Liver (tissue), 9 donors: ENCODE results near the gene RYR1. TPM values are rescaled to one million over a fixed set of nuclear protein-coding genes. Genes with fewer than 3 reads are reported as not detected.

Source experiments
- DNase-seq: peaks from one replicate; pipeline ENCODE4 v3.0.0-alpha.2; 2017; ENCODE audit warnings: low spot score
- H3K27ac ChIP-seq, 2 donors: one replicate each; pipeline ENCODE4 v1.7.0; 2013; ENCODE audit warnings: inconsistent platforms in 2 of 2, low read length in 2 of 2, control low read depth in 1 of 2, low read depth in 1 of 2, mild to moderate bottlenecking in 1 of 2
- H3K27me3 ChIP-seq, 4 donors: one replicate each; pipeline versions ENCODE4 v1.6.1 to v1.7.0; 2013; ENCODE audit warnings: low read length in 3 of 4, inconsistent platforms in 1 of 4, mild to moderate bottlenecking in 1 of 4, moderate library complexity in 1 of 4; ENCODE audit not compliant: control insufficient read depth in 4 of 4, insufficient read depth in 4 of 4
- H3K36me3 ChIP-seq, 4 donors: one replicate each; pipeline versions ENCODE4 v1.6.1 to v1.7.0; 2013; ENCODE audit warnings: low read length in 3 of 4, mild to moderate bottlenecking in 3 of 4, low read depth in 1 of 4, moderate library complexity in 1 of 4; ENCODE audit not compliant: control insufficient read depth in 4 of 4, insufficient read depth in 3 of 4
- H3K4me1 ChIP-seq, 4 donors: one replicate each; pipeline versions ENCODE4 v1.6.1 to v1.7.0; 2013; ENCODE audit warnings: low read length in 3 of 4, mild to moderate bottlenecking in 3 of 4, moderate library complexity in 1 of 4; ENCODE audit not compliant: control insufficient read depth in 4 of 4, insufficient read depth in 4 of 4
- H3K4me3 ChIP-seq, 3 donors: one replicate each; pipeline versions ENCODE4 v1.6.1 to v1.7.0; 2013; ENCODE audit warnings: low read length in 3 of 3, control low read depth in 1 of 3, low read depth in 1 of 3, mild to moderate bottlenecking in 1 of 3
- H3K9ac ChIP-seq, 2 donors: one replicate each; pipeline ENCODE4 v1.7.0; 2013; ENCODE audit warnings: low read length in 2 of 2, mild to moderate bottlenecking in 2 of 2, moderate library complexity in 2 of 2, control low read depth in 1 of 2, low read depth in 1 of 2
- H3K9me3 ChIP-seq, 4 donors: one replicate each; pipeline versions ENCODE4 v1.6.1 to v1.7.0; 2013; ENCODE audit warnings: low read length in 3 of 4; ENCODE audit not compliant: control insufficient read depth in 4 of 4
- EGR1 ChIP-seq, 2 donors: IDR thresholded peaks; 2 replicates each; pipeline ENCODE4 v1.6.1; 2016 to 2018; ENCODE audit warnings: antibody characterized with exemption in 2 of 2, low read depth in 2 of 2
- FOXA1 ChIP-seq: IDR thresholded peaks from 2 replicates; pipeline ENCODE4 v1.6.1; 2016; ENCODE audit warnings: antibody characterized with exemption
- FOXA2 ChIP-seq: IDR thresholded peaks from 2 replicates; pipeline ENCODE4 v1.6.1; 2016; ENCODE audit warnings: antibody characterized with exemption
- GABPA ChIP-seq, 2 donors: IDR thresholded peaks in 1 of 2; conservative IDR thresholded peaks in 1 of 2; 2 replicates each; pipeline ENCODE4 v1.6.1; 2016; ENCODE audit warnings: antibody characterized with exemption in 2 of 2, mild to moderate bottlenecking in 1 of 2, moderate library complexity in 1 of 2
- HNF4A ChIP-seq, 2 donors: conservative IDR thresholded peaks; 2 replicates each; pipeline ENCODE4 v1.6.1; 2016; ENCODE audit warnings: antibody characterized with exemption in 2 of 2, mild to moderate bottlenecking in 2 of 2
- JUND ChIP-seq, 2 donors: IDR thresholded peaks; 2 replicates each; pipeline ENCODE4 v1.6.1; 2016; ENCODE audit warnings: antibody characterized with exemption in 2 of 2
- NR2F2 ChIP-seq: IDR thresholded peaks from 2 replicates; pipeline ENCODE4 v1.6.1; 2016; ENCODE audit warnings: antibody characterized with exemption
- RAD21 ChIP-seq, 2 donors: IDR thresholded peaks; 2 replicates each; pipeline ENCODE4 v1.6.1; 2016; ENCODE audit warnings: antibody characterized with exemption in 2 of 2, mild to moderate bottlenecking in 2 of 2
- RXRA ChIP-seq, 2 donors: IDR thresholded peaks; 2 replicates each; pipeline ENCODE4 v1.6.1; 2017 to 2018; ENCODE audit warnings: antibody characterized with exemption in 2 of 2, mild to moderate bottlenecking in 1 of 2
- SP1 ChIP-seq: IDR thresholded peaks from 2 replicates; pipeline ENCODE4 v1.6.1; 2018; ENCODE audit warnings: antibody characterized with exemption, mild to moderate bottlenecking
- TAF1 ChIP-seq: conservative IDR thresholded peaks from 2 replicates; pipeline ENCODE4 v1.6.1; 2016; ENCODE audit warnings: antibody characterized with exemption, mild to moderate bottlenecking
- YY1 ChIP-seq: IDR thresholded peaks from 2 replicates; pipeline ENCODE4 v1.6.1; 2016; ENCODE audit warnings: antibody characterized with exemption, mild to moderate bottlenecking
- WGBS: extraction: QIAGEN DNeasy Blood & Tissue Kit; methylation state at CpG from one replicate; pipeline ENCODE4 v1.1.7; 2013; 5-methylcytosine and 5-hydroxymethylcytosine counted together
- polyA plus RNA-seq, 2 donors: library from polyadenylated mRNA; stranded (reverse) in 1 of 2; unstranded in 1 of 2; fragments of 200-250 nt in 1 of 2; fragments of >200 nt in 1 of 2; fragmentation: Nextera tagmentation in 1 of 2; extraction: Ambion mirVana in 1 of 2; gene quantifications; one replicate each; pipeline versions ENCODE4 v1.2.1 to v1.2.3, GENCODE V29; 2013 to 2015
- total RNA-seq, 2 donors: library from RNA; depleted of rRNA; stranded (reverse); fragments of >200 nt; gene quantifications; one replicate each; pipeline ENCODE4 v1.2.3, GENCODE V29; 2014
- TF ChIP-seq, protein P1 (sequence below): fragments of 150-350 bp; IDR thresholded peaks from 2 replicates; pipeline ENCODE4 v1.5.1; 2017; ENCODE audit warnings: improper control_type of control experiment, low read depth, low read length; ENCODE audit not compliant: missing input control
- TF ChIP-seq, protein P2 (sequence below): IDR thresholded peaks from 2 replicates; pipeline ENCODE4 v1.6.1; 2016; ENCODE audit warnings: antibody characterized with exemption
- TF ChIP-seq, protein P3 (sequence below): IDR thresholded peaks from 2 replicates; pipeline ENCODE4 v1.6.1; 2016; ENCODE audit warnings: antibody characterized with exemption, mild to moderate bottlenecking
- TF ChIP-seq, protein P4 (sequence below): IDR thresholded peaks from 2 replicates; pipeline ENCODE4 v1.6.1; 2016; ENCODE audit warnings: antibody characterized with exemption
- TF ChIP-seq, protein P5 (sequence below): IDR thresholded peaks from 2 replicates; pipeline ENCODE4 v1.6.1; 2016; ENCODE audit warnings: antibody characterized with exemption
- donor health status: healthy.
- donor health status: healthy.
- donor health status: healthy.
- donor health status: healthy.
- donor health status: healthy.

The RYR1 gene
- total and polyA plus RNA-seq, 4 donors, result 0.01 to 0.70 (median 0.29) TPM

DNA sequence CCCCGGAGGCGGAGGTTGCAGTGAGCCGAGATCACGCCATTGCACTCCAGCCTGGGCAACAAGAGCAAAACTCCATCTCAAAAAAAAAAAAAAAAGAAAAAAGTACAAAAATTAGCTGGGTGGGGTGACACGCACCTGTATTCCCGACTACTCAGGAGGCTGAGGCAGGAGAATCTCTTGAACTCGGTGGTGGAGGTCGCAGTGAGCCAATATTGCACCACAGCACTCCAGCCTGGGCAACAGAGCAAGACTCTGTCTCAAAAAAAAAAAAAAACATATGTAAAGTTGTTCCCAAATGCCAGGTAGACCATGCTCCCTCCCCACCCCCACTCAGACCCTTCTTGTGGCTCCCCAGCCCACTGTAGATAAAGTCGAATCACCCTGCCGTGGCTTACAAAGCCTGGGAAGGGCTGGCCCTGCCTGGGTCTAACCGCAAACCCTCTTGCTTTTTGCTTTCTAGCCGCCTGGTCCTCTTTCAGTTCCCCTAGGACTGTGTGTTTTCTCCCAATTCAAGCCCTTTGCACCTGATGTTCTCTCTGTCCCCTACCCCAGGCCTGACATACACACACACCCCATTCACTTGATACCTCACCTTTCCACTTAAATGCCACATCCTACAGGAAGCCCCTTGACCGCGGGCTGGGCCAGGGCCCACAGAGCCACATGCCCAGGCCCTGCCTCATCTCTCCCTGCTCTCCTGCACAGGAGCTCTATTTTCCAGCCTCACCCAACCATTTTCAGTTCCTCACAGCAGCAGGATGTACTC lies 149.9 kb downstream of the RYR1 start:
- 85% methylated on average over 14 of the region's 14 CpGs for WGBS
- DNase-seq, result no peak
- H3K27me3 ChIP-seq, result no peaks in the 10 kb centered on the region
- H3K36me3 ChIP-seq, result no peaks in the 10 kb centered on the region
- no peaks in the 10 kb centered on the region for H3K9me3 ChIP-seq
- H3K9ac ChIP-seq, result no peak overlapping the region
- no peak for TF ChIP-seq FOXA2
- TF ChIP-seq, protein P1, sequence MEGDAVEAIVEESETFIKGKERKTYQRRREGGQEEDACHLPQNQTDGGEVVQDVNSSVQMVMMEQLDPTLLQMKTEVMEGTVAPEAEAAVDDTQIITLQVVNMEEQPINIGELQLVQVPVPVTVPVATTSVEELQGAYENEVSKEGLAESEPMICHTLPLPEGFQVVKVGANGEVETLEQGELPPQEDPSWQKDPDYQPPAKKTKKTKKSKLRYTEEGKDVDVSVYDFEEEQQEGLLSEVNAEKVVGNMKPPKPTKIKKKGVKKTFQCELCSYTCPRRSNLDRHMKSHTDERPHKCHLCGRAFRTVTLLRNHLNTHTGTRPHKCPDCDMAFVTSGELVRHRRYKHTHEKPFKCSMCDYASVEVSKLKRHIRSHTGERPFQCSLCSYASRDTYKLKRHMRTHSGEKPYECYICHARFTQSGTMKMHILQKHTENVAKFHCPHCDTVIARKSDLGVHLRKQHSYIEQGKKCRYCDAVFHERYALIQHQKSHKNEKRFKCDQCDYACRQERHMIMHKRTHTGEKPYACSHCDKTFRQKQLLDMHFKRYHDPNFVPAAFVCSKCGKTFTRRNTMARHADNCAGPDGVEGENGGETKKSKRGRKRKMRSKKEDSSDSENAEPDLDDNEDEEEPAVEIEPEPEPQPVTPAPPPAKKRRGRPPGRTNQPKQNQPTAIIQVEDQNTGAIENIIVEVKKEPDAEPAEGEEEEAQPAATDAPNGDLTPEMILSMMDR, result no peak
- TF ChIP-seq HNF4A (conservative IDR thresholded peaks at IDR 0.05), result no peak
- TF ChIP-seq NR2F2, result no peak
- TF ChIP-seq SP1, result no peak
- no peak for TF ChIP-seq EGR1 (IDR thresholded peaks at IDR 0.05; ENCODE audit: low read depth in 2 of 2)
- no peak for TF ChIP-seq TAF1
- TF ChIP-seq, protein P2, sequence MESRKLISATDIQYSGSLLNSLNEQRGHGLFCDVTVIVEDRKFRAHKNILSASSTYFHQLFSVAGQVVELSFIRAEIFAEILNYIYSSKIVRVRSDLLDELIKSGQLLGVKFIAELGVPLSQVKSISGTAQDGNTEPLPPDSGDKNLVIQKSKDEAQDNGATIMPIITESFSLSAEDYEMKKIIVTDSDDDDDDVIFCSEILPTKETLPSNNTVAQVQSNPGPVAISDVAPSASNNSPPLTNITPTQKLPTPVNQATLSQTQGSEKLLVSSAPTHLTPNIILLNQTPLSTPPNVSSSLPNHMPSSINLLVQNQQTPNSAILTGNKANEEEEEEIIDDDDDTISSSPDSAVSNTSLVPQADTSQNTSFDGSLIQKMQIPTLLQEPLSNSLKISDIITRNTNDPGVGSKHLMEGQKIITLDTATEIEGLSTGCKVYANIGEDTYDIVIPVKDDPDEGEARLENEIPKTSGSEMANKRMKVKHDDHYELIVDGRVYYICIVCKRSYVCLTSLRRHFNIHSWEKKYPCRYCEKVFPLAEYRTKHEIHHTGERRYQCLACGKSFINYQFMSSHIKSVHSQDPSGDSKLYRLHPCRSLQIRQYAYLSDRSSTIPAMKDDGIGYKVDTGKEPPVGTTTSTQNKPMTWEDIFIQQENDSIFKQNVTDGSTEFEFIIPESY, result no peak
- no peak for TF ChIP-seq YY1
- TF ChIP-seq, protein P3, sequence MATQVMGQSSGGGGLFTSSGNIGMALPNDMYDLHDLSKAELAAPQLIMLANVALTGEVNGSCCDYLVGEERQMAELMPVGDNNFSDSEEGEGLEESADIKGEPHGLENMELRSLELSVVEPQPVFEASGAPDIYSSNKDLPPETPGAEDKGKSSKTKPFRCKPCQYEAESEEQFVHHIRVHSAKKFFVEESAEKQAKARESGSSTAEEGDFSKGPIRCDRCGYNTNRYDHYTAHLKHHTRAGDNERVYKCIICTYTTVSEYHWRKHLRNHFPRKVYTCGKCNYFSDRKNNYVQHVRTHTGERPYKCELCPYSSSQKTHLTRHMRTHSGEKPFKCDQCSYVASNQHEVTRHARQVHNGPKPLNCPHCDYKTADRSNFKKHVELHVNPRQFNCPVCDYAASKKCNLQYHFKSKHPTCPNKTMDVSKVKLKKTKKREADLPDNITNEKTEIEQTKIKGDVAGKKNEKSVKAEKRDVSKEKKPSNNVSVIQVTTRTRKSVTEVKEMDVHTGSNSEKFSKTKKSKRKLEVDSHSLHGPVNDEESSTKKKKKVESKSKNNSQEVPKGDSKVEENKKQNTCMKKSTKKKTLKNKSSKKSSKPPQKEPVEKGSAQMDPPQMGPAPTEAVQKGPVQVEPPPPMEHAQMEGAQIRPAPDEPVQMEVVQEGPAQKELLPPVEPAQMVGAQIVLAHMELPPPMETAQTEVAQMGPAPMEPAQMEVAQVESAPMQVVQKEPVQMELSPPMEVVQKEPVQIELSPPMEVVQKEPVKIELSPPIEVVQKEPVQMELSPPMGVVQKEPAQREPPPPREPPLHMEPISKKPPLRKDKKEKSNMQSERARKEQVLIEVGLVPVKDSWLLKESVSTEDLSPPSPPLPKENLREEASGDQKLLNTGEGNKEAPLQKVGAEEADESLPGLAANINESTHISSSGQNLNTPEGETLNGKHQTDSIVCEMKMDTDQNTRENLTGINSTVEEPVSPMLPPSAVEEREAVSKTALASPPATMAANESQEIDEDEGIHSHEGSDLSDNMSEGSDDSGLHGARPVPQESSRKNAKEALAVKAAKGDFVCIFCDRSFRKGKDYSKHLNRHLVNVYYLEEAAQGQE, result no peak
- no peak for TF ChIP-seq RAD21 (IDR thresholded peaks at IDR 0.05)
- TF ChIP-seq, protein P4, sequence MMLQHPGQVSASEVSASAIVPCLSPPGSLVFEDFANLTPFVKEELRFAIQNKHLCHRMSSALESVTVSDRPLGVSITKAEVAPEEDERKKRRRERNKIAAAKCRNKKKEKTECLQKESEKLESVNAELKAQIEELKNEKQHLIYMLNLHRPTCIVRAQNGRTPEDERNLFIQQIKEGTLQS, result no peak
- no peak for TF ChIP-seq GABPA (IDR thresholded peaks at IDR 0.05 in 1 of 2, conservative IDR thresholded peaks at IDR 0.05 in 1 of 2)
- TF ChIP-seq, protein P5, sequence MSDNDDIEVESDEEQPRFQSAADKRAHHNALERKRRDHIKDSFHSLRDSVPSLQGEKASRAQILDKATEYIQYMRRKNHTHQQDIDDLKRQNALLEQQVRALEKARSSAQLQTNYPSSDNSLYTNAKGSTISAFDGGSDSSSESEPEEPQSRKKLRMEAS, result no peak
- TF ChIP-seq FOXA1, result no peak
- H3K4me3 ChIP-seq, result no peak overlapping the region
- H3K4me1 ChIP-seq, result no peaks in the 10 kb centered on the region
- no peak overlapping the region for H3K27ac ChIP-seq

DNA sequence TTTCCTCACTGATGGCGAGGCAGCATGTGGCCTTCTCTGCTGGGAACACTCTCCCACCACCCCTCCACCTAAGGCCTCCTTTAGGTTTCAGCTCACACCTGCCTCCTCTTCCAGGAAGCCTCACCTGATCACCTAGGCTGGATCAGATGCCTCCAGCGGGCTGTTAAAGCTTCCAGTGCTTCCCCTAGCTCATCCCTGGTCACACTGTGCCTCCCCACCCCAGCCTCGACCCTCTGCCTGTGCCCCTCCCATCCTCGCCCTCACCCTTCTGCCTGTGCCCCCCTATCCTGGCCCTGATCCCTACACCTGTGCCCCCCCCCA lies 150.5 kb downstream of the RYR1 start:
- no peaks in the 10 kb centered on the region for H3K9me3 ChIP-seq
- DNase-seq, result no peak
- no peaks in the 10 kb centered on the region for H3K4me1 ChIP-seq
- H3K27ac ChIP-seq, result no peak overlapping the region
- TF ChIP-seq, protein P2, result no peak
- TF ChIP-seq YY1 (no peak), FOXA1 (no peak), TAF1 (no peak), JUND (IDR thresholded peaks at IDR 0.05) (no peak), FOXA2 (no peak), RXRA (IDR thresholded peaks at IDR 0.05) (no peak), HNF4A (conservative IDR thresholded peaks at IDR 0.05) (no peak), NR2F2 (no peak), SP1 (no peak), RAD21 (IDR thresholded peaks at IDR 0.05) (no peak), EGR1 (IDR thresholded peaks at IDR 0.05; ENCODE audit: low read depth in 2 of 2) (no peak)
- TF ChIP-seq, protein P3, result no peak
- no peak overlapping the region for H3K9ac ChIP-seq
- no peaks in the 10 kb centered on the region for H3K36me3 ChIP-seq
- H3K27me3 ChIP-seq, result no peaks in the 10 kb centered on the region
- 83% methylated on average over 4 of the region's 4 CpGs for WGBS
- no peak overlapping the region for H3K4me3 ChIP-seq
